Lung (tissue), 12 donors: Measurements from ENCODE around the gene CDKL1. TPM values are rescaled to one million over a fixed set of nuclear protein-coding genes. Genes with fewer than 3 reads are reported as not detected.

ENCODE experiments used
- ATAC-seq: fragments of 200-7000 bp; cut with Tn5 transposase; one replicate; pipeline ENCODE4 v1.9.1; 2020; ENCODE audit warnings: moderate number of reproducible peaks; ENCODE audit not compliant: insufficient read depth, low FRiP score
- DNase-seq, 3 donors: peaks; one replicate each; pipeline ENCODE4 v3.0.0-alpha.2; 2013 to 2017
- H3K27ac ChIP-seq, 2 donors: one replicate each; pipeline ENCODE4 v1.5.1; 2013; ENCODE audit warnings: mild to moderate bottlenecking in 2 of 2, moderate library complexity in 2 of 2, control low read depth in 1 of 2, inconsistent platforms in 1 of 2, low read depth in 1 of 2, low read length in 1 of 2
- H3K27me3 ChIP-seq, 3 donors: one replicate each; pipeline ENCODE4 v1.5.1; 2013; ENCODE audit warnings: low read length in 2 of 3; ENCODE audit not compliant: control insufficient read depth in 3 of 3, insufficient read depth in 3 of 3
- H3K36me3 ChIP-seq, 4 donors: one replicate each; pipeline ENCODE4 v1.5.1; 2013; ENCODE audit warnings: low read length in 4 of 4, mild to moderate bottlenecking in 1 of 4, moderate library complexity in 1 of 4; ENCODE audit not compliant: control insufficient read depth in 4 of 4, insufficient read depth in 4 of 4
- H3K4me1 ChIP-seq, 5 donors: one replicate each; pipeline ENCODE4 v1.5.1; 2013; ENCODE audit warnings: low read length in 5 of 5, mild to moderate bottlenecking in 2 of 5, moderate library complexity in 1 of 5; ENCODE audit not compliant: control insufficient read depth in 5 of 5, insufficient read depth in 5 of 5
- H3K4me3 ChIP-seq: one replicate; pipeline ENCODE4 v1.5.1; 2013; ENCODE audit warnings: mild to moderate bottlenecking, control low read depth, moderate library complexity
- H3K9ac ChIP-seq, 2 donors: one replicate each; pipeline ENCODE4 v1.5.1; 2013; ENCODE audit warnings: low read length in 2 of 2, control low read depth in 1 of 2; ENCODE audit not compliant: insufficient read depth in 1 of 2
- H3K9me3 ChIP-seq, 4 donors: one replicate each; pipeline ENCODE4 v1.5.1; 2013; ENCODE audit warnings: low read length in 3 of 4, mild to moderate bottlenecking in 1 of 4, moderate library complexity in 1 of 4; ENCODE audit not compliant: control insufficient read depth in 4 of 4, insufficient read depth in 3 of 4
- WGBS, 2 donors: extraction: QIAGEN DNeasy Blood & Tissue Kit; methylation state at CpG; one replicate each; pipeline ENCODE4 v1.1.7; 2013; 5-methylcytosine and 5-hydroxymethylcytosine counted together
- polyA plus RNA-seq, 2 donors: library from polyadenylated mRNA; stranded (reverse); fragments of 200-250 nt; gene quantifications; one replicate each; pipeline ENCODE4 v1.2.1, GENCODE V29; 2013
- total RNA-seq, 2 donors: library from RNA; depleted of rRNA in 1 of 2; stranded (reverse); fragments of >200 nt in 1 of 2; gene quantifications; one replicate each; pipeline ENCODE4 v1.2.1, GENCODE V29; 2014 to 2021
- TF ChIP-seq, protein P1 (sequence below): IDR thresholded peaks from 2 replicates; pipeline ENCODE4 v1.5.1; 2012; ENCODE audit warnings: mild to moderate bottlenecking; ENCODE audit errors: control extremely low read depth, extremely low read depth
- donor health status: control.
- donor health status: control.
- donor health status: Bipolar disorder and iron deficiency.
- donor health status: healthy.
- donor health status: DM: yes; HTN: yes; CAD: no.

The CDKL1 gene
- total and polyA plus RNA-seq, 4 donors, result 3.8 to 28.2 (median 16.3) TPM

- Histone ChIP-seq H3K36me3 (peaks cover 6 to 29% (median 12%) of the 10 kb centered on the region in 4 donors), H3K9ac (no peak overlapping the region), H3K4me1 (no peaks in the 10 kb centered on the region), H3K27ac (no peak overlapping the region), H3K27me3 (no peaks in the 10 kb centered on the region), H3K4me3 (no peak overlapping the region), H3K9me3 (no peaks in the 10 kb centered on the region)
- DNase-seq (no peak), ATAC-seq (no peak)
- TF ChIP-seq, protein P1, sequence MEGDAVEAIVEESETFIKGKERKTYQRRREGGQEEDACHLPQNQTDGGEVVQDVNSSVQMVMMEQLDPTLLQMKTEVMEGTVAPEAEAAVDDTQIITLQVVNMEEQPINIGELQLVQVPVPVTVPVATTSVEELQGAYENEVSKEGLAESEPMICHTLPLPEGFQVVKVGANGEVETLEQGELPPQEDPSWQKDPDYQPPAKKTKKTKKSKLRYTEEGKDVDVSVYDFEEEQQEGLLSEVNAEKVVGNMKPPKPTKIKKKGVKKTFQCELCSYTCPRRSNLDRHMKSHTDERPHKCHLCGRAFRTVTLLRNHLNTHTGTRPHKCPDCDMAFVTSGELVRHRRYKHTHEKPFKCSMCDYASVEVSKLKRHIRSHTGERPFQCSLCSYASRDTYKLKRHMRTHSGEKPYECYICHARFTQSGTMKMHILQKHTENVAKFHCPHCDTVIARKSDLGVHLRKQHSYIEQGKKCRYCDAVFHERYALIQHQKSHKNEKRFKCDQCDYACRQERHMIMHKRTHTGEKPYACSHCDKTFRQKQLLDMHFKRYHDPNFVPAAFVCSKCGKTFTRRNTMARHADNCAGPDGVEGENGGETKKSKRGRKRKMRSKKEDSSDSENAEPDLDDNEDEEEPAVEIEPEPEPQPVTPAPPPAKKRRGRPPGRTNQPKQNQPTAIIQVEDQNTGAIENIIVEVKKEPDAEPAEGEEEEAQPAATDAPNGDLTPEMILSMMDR, result no peak
- 98% methylated on average over 2 of the region's 2 CpGs for WGBS, 2 donors
Measured at GRCh38 chr14:50417853-50418252, 21.2 kb upstream of the CDKL1 start.

GRCh38 chr14:50410921-50411320 lies 14.2 kb upstream of the CDKL1 start:
- no peak for ATAC-seq

DNA sequence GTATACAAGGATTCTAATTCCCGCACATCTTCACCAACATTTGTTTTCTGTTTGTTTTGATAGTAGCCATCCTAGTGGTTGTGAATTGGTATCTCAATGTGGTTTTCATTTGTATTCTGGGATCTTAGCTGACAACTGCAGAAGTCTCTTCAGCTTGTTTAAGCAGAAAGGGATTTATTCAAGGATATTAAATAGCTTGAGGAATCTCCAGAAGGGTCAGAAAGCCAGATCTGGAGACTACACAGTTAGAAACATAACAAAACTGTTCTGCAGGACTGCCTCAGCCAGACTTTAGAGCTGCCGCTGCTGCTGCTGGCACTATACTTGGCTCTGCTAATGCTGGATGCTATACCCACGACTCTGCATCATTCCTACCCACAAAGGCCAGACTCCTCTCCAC lies 13.4 kb upstream of the CDKL1 start:
- no peak overlapping the region for H3K27ac ChIP-seq
- H3K9me3 ChIP-seq, result peaks cover 0 to 3% (median 0%) of the 10 kb centered on the region in 4 donors
- no peak for DNase-seq
- H3K9ac ChIP-seq, result no peak overlapping the region
- H3K4me1 ChIP-seq, result peaks cover 0 to 8% (median 5%) of the 10 kb centered on the region in 5 donors
- no peak for ATAC-seq
- no peak overlapping the region for H3K4me3 ChIP-seq
- H3K36me3 ChIP-seq, result no peaks in the 10 kb centered on the region
- WGBS, 2 donors, result 91 to 99% methylated on average over 3 of the region's 3 CpGs
- H3K27me3 ChIP-seq, result no peaks in the 10 kb centered on the region
- TF ChIP-seq, protein P1, result no peak

More at GRCh38 chr14:50410921-50411320, 14.2 kb upstream of the CDKL1 start:
- WGBS, 2 donors, result 69 to 78% methylated on average over 1 of the region's 1 CpG
- Histone ChIP-seq H3K4me3 (no peak overlapping the region), H3K27ac (no peak overlapping the region), H3K9ac (no peak overlapping the region), H3K4me1 (peaks cover 0 to 8% (median 5%) of the 10 kb centered on the region in 5 donors), H3K27me3 (no peaks in the 10 kb centered on the region), H3K9me3 (peaks cover 0 to 3% (median 0%) of the 10 kb centered on the region in 4 donors), H3K36me3 (no peaks in the 10 kb centered on the region)
- no peak for DNase-seq
- TF ChIP-seq, protein P1, result no peak
